Ishikawa (cell line): ENCODE measurements around the gene MR1.

ENCODE experiments used
- MAX ChIP-seq: IDR thresholded peaks from 2 replicates; pipeline ENCODE4 v1.6.1; 2012
- REST ChIP-seq: IDR thresholded peaks from 2 replicates; pipeline ENCODE4 v1.6.1; 2012; ENCODE audit warnings: low read depth, mild to moderate bottlenecking
- TAF1 ChIP-seq: IDR thresholded peaks from 2 replicates; pipeline ENCODE4 v1.6.1; 2012; ENCODE audit warnings: low read depth, mild to moderate bottlenecking
- TEAD4 ChIP-seq: IDR thresholded peaks from 2 replicates; pipeline ENCODE4 v1.6.1; 2012
- YY1 ChIP-seq: IDR thresholded peaks from 2 replicates; pipeline ENCODE4 v1.6.1; 2012; ENCODE audit warnings: low read depth

GRCh38 chr1:181012203-181012745 lies 21.5 kb upstream of the MR1 start:
- TF ChIP-seq MAX (no peak), REST (no peak), TAF1 (no peak), YY1 (no peak), TEAD4 (no peak)
